IMR-90 (cell line): ENCODE results near the gene SMU1. TPM values are rescaled to one million over a fixed set of nuclear protein-coding genes. Genes with fewer than 3 reads are reported as not detected.

ENCODE experiments used
- ATAC-seq: fragments of 200-7000 bp; cut with Tn5 transposase; 2 replicates; pipeline ENCODE4 v1.9.1; 2020; ENCODE audit warnings: low read depth, mild to moderate bottlenecking, moderate library complexity
- BruUV-seq: library from RNA; stranded (reverse); fragments of 400-500 nt; replicated peaks from 2 replicates; lab custom pipeline; 2021; lab: Mats Ljungman, UMichigan
- CTCF ChIA-PET: fragments of 300-600 bp; formaldehyde crosslinking; extraction: SDS; loops from one replicate; lab custom pipeline; 2021; ENCODE audit warnings: antibody characterized with exemption; lab: Yijun Ruan, JAX
- POLR2A ChIA-PET: fragments of 300-600 bp; sonication (Branson Sonifier 250); formaldehyde crosslinking; loops from one replicate; lab custom pipeline; 2022; ENCODE audit warnings: antibody characterized with exemption; ENCODE audit not compliant: unreplicated experiment; lab: Charles Lee
- DNase-seq: peaks from one replicate; pipeline ENCODE4 v3.0.0; 2013
- H2AFZ ChIP-seq: replicated peaks from 2 replicates; pipeline ENCODE3; 2013; ENCODE audit warnings: low read length, mild to moderate bottlenecking; ENCODE audit not compliant: poor library complexity
- H2AK5ac ChIP-seq: 2 replicates; pipeline ENCODE4 v1.6.1; 2013; ENCODE audit warnings: low read depth, low read length, inconsistent platforms
- H2AK9ac ChIP-seq: replicated peaks from 2 replicates; pipeline ENCODE3; 2013; ENCODE audit warnings: mild to moderate bottlenecking, low read depth, low read length, moderate library complexity; ENCODE audit not compliant: poor library complexity
- H2BK120ac ChIP-seq: 2 replicates; pipeline ENCODE4 v1.6.1; 2013; ENCODE audit warnings: low read depth, low read length, inconsistent platforms
- H2BK15ac ChIP-seq: 3 replicates; pipeline ENCODE4 v1.6.1; 2013; ENCODE audit warnings: low read depth, low read length, inconsistent platforms
- H2BK20ac ChIP-seq: 2 replicates; pipeline ENCODE4 v1.6.1; 2013; ENCODE audit warnings: low read depth, mild to moderate bottlenecking, inconsistent platforms, low read length, moderate library complexity
- H2BK5ac ChIP-seq: 2 replicates; pipeline ENCODE4 v1.6.1; 2013; ENCODE audit warnings: mild to moderate bottlenecking, low read depth, low read length, inconsistent platforms; ENCODE audit not compliant: poor library complexity, severe bottlenecking
- H3K14ac ChIP-seq: replicated peaks from 2 replicates; pipeline ENCODE4 v1.6.1; 2013; ENCODE audit warnings: low read depth, low read length, inconsistent platforms
- H3K18ac ChIP-seq: 2 replicates; pipeline ENCODE4 v1.6.1; 2013; ENCODE audit warnings: low read depth, low read length, control low read depth
- H3K23ac ChIP-seq: 2 replicates; pipeline ENCODE4 v1.6.1; 2013; ENCODE audit warnings: low read depth, low read length, inconsistent platforms
- H3K27ac ChIP-seq: 2 replicates; pipeline ENCODE4 v1.5.1; 2013; ENCODE audit warnings: mild to moderate bottlenecking, control low read depth, low read length; ENCODE audit not compliant: insufficient read depth
- H3K27me3 ChIP-seq: 2 replicates; pipeline ENCODE4 v1.6.1; 2013; ENCODE audit warnings: low read length; ENCODE audit not compliant: control insufficient read depth, insufficient read depth
- H3K36me3 ChIP-seq: 2 replicates; pipeline ENCODE4 v1.6.1; 2013; ENCODE audit warnings: low read length, mixed read lengths; ENCODE audit not compliant: control insufficient read depth, insufficient read depth
- H3K4ac ChIP-seq: 2 replicates; pipeline ENCODE4 v1.6.1; 2013; ENCODE audit warnings: low read depth, low read length, inconsistent platforms
- H3K4me1 ChIP-seq: 2 replicates; pipeline ENCODE4 v1.6.1; 2013; ENCODE audit warnings: low read length, mixed read lengths; ENCODE audit not compliant: control insufficient read depth, insufficient read depth
- H3K4me2 ChIP-seq: 2 replicates; pipeline ENCODE4 v1.6.1; 2013; ENCODE audit warnings: low read depth, mild to moderate bottlenecking, control low read depth, low read length, moderate library complexity
- H3K4me3 ChIP-seq: 2 replicates; pipeline ENCODE4 v1.5.1; 2013; ENCODE audit warnings: low read depth, mild to moderate bottlenecking, control low read depth, low read length, moderate library complexity; ENCODE audit not compliant: insufficient read depth
- H3K56ac ChIP-seq: 2 replicates; pipeline ENCODE4 v1.6.1; 2013; ENCODE audit warnings: low read length, inconsistent platforms; ENCODE audit not compliant: insufficient read depth; ENCODE audit errors: extremely low read depth
- H3K79me1 ChIP-seq, 2 experiments: 2 replicates each; pipeline ENCODE4 v1.6.1; 2013; ENCODE audit warnings: low read length in 2 of 2, inconsistent platforms in 1 of 2, low read depth in 1 of 2
- H3K9ac ChIP-seq: 2 replicates; pipeline ENCODE4 v1.6.1; 2013; ENCODE audit warnings: low read depth, low read length, control low read depth
- H3K9me1 ChIP-seq: 2 replicates; pipeline ENCODE4 v1.6.1; 2013; ENCODE audit warnings: low read length, inconsistent platforms; ENCODE audit not compliant: insufficient read depth
- H3K9me3 ChIP-seq: 2 replicates; pipeline ENCODE4 v1.6.1; 2013; ENCODE audit warnings: low read length; ENCODE audit not compliant: control insufficient read depth, insufficient read depth
- H4K20me1 ChIP-seq: 2 replicates; pipeline ENCODE4 v1.6.1; 2013; ENCODE audit warnings: low read length, inconsistent platforms; ENCODE audit not compliant: insufficient read depth
- H4K5ac ChIP-seq: 2 replicates; pipeline ENCODE4 v1.6.1; 2013; ENCODE audit warnings: mild to moderate bottlenecking, low read depth, low read length, control low read depth
- H4K8ac ChIP-seq, 2 experiments: 2 replicates each; pipeline ENCODE4 v1.6.1; 2013; ENCODE audit warnings: low read depth in 2 of 2, low read length in 2 of 2, control low read depth in 1 of 2, inconsistent platforms in 1 of 2
- H4K91ac ChIP-seq: 2 replicates; pipeline ENCODE4 v1.6.1; 2013; ENCODE audit warnings: low read depth, low read length, inconsistent platforms; ENCODE audit not compliant: insufficient read depth
- CEBPB ChIP-seq: IDR thresholded peaks from 2 replicates; pipeline ENCODE4 v1.6.1; 2012; ENCODE audit warnings: low read depth, low read length, improper control_type of control experiment
- CTCF ChIP-seq: conservative IDR thresholded peaks from 2 replicates; pipeline ENCODE4 v1.5.1; 2012; ENCODE audit warnings: mild to moderate bottlenecking, low read depth, low read length, improper control_type of control experiment
- ELK1 ChIP-seq: fragments of 150-350 bp; IDR thresholded peaks from 2 replicates; pipeline ENCODE4 v1.6.1; 2016; ENCODE audit warnings: low read depth, mild to moderate bottlenecking, low read length, moderate library complexity, borderline replicate concordance
- MAFK ChIP-seq: IDR thresholded peaks from 2 replicates; pipeline ENCODE4 v1.6.1; 2012; ENCODE audit warnings: low read depth, low read length, improper control_type of control experiment
- MAZ ChIP-seq: IDR thresholded peaks from 2 replicates; pipeline ENCODE4 v1.6.1; 2012; ENCODE audit warnings: low read depth, mild to moderate bottlenecking, low read length, improper control_type of control experiment, moderate library complexity, borderline replicate concordance
- POLR2A ChIP-seq: IDR thresholded peaks from 2 replicates; pipeline ENCODE4 v1.6.1; 2012; ENCODE audit warnings: mild to moderate bottlenecking, low read depth, low read length
- RAD21 ChIP-seq: IDR thresholded peaks from 2 replicates; pipeline ENCODE4 v1.6.1; 2012; ENCODE audit warnings: low read length, improper control_type of control experiment
- RFX5 ChIP-seq: IDR thresholded peaks from 2 replicates; pipeline ENCODE4 v1.8.0; 2012; ENCODE audit warnings: low read depth, mild to moderate bottlenecking, low read length, moderate library complexity
- SMC3 ChIP-seq: fragments of 150-350 bp; IDR thresholded peaks from 2 replicates; pipeline ENCODE4 v1.6.1; 2016; ENCODE audit warnings: low read depth, mild to moderate bottlenecking, antibody characterized with exemption, low read length, moderate library complexity
- WGBS, 2 experiments: methylation state at CpG; one replicate each; pipeline versions ENCODE4 v1.1.5 to v1.1.7; 2013; ENCODE audit warnings: missing lambda C conversion rate in 2 of 2; ENCODE audit not compliant: insufficient read length in 1 of 2; ENCODE audit errors: extremely low coverage in 2 of 2; 5-methylcytosine and 5-hydroxymethylcytosine counted together
- dilution Hi-C: fragments of 300-500 bp; cut with HindIII; formaldehyde crosslinking; loops from one replicate; pipeline ENCODE4 v1.14.3; 2018; ENCODE audit warnings: low sequenced_read_pairs; ENCODE audit not compliant: unreplicated experiment
- in situ Hi-C: fragments of 300-500 bp; cut with MboI; formaldehyde crosslinking; loops from 3 replicates; pipeline ENCODE4 v1.14.3; 2019; ENCODE audit warnings: low sequenced_read_pairs, inconsistent platforms, mixed read lengths
- intact Hi-C: fragments of 100-400 bp; cut with micrococcal nuclease; formaldehyde crosslinking; loops from 2 replicates; pipeline ENCODE4 v1.10.0; 2022
- polyA plus RNA-seq, 3 experiments: library from polyadenylated mRNA; depleted of rRNA; stranded (reverse); fragments of >200 nt; gene quantifications; 2 replicates each; pipeline ENCODE4 v1.2.3, GENCODE V29; 2012; ENCODE audit warnings: low replicate concordance in 1 of 3
- total RNA-seq: library from RNA; depleted of rRNA; stranded (reverse); fragments of >200 nt; gene quantifications from 2 replicates; pipeline ENCODE4 v1.2.3, GENCODE V29; 2012
- TF ChIP-seq, protein P1 (sequence below): fragments of 150-350 bp; IDR thresholded peaks from 2 replicates; pipeline ENCODE4 v1.6.1; 2017; ENCODE audit warnings: mild to moderate bottlenecking, antibody characterized with exemption, low read length, low read depth

Gene SMU1
- total and polyA plus RNA-seq, 2 of the 4 experiments (the other 2 are of a cell fraction), result 11.1 to 36.0 TPM

- no peaks in the 10 kb centered on the region for H3K4me1 ChIP-seq
- H3K4me3 ChIP-seq, result no peak overlapping the region
- H3K4me2 ChIP-seq, result peak overlapping the region; percentile 75
- no TSS peak for BruUV-seq
- peak overlapping the region; percentile 79; the same call in 1 of the 2 replicates for H2BK20ac ChIP-seq
- peak overlapping the region; percentile 69; the same call in 1 of the 2 replicates for H4K5ac ChIP-seq
- H2AK9ac ChIP-seq, result no peak overlapping the region
- peak overlapping the region; percentile 72 for H3K14ac ChIP-seq
- H3K18ac ChIP-seq, result peak overlapping the region; percentile 29; the same call in 1 of the 2 replicates
- H4K20me1 ChIP-seq, result no peaks in the 10 kb centered on the region
- H3K79me1 ChIP-seq, result peaks cover 0 to 1% of the 10 kb centered on the region in 2 experiments; a peak in 2 of 4 replicates
- WGBS, 2 experiments, result no CpG with 5 or more reads among the region's 9 CpGs
- H3K4ac ChIP-seq, result no peak overlapping the region
- POLR2A ChIA-PET, result no interaction called here
- H3K23ac ChIP-seq, result peak overlapping the region; percentile 81; the same call in 1 of the 2 replicates
- H4K91ac ChIP-seq, result no peak overlapping the region
- peak; percentile 66 for ATAC-seq
- TF ChIP-seq ELK1 (no peak), RAD21 (peak; percentile 96), CTCF (peak; percentile 89), POLR2A (peak; percentile 39; the same call in 1 of the 2 replicates), CEBPB (no peak), MAFK (peak; percentile 63), RFX5 (no peak), SMC3 (peak; percentile 98), MAZ (peak; percentile 61; the same call in 1 of the 2 replicates)
- TF ChIP-seq, protein P1, sequence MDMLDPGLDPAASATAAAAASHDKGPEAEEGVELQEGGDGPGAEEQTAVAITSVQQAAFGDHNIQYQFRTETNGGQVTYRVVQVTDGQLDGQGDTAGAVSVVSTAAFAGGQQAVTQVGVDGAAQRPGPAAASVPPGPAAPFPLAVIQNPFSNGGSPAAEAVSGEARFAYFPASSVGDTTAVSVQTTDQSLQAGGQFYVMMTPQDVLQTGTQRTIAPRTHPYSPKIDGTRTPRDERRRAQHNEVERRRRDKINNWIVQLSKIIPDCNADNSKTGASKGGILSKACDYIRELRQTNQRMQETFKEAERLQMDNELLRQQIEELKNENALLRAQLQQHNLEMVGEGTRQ, result no peak
- dilution Hi-C loops (no loop called here), intact Hi-C loops (loop anchor here (1.0 kb wide), 3 partner anchors 86 to 183 kb away; partner anchors contain the start of genes B4GALT1 and BAG1), in situ Hi-C loops (loop anchor here (5.0 kb wide), 2 partner anchors 86 to 146 kb away; partner anchors contain the start of gene B4GALT1)
- no peaks in the 10 kb centered on the region for H3K27me3 ChIP-seq
- H2AFZ ChIP-seq, result peak overlapping the region; percentile 80
- H3K9ac ChIP-seq, result peak overlapping the region; percentile 64
- CTCF ChIA-PET, result interaction anchor here (0.9 kb wide), 1 partner anchor 145 kb away, joined by 3 read pairs; no protein-coding TSS in a partner anchor
- peak overlapping the region; percentile 61; the same call in 1 of the 3 replicates for H2BK15ac ChIP-seq
- peak overlapping the region; percentile 41 to 92; a peak in 3 of 4 replicates for H4K8ac ChIP-seq
- H3K36me3 ChIP-seq, result no peaks in the 10 kb centered on the region
- H3K56ac ChIP-seq, result peak overlapping the region; percentile 75
- no peak overlapping the region for H2BK5ac ChIP-seq
- no peaks in the 10 kb centered on the region; the same call in 1 of the 2 replicates for H3K9me1 ChIP-seq
- DNase-seq, result peak; percentile 88
- 0 out of 2 replicates have a peak overlapping the region, but pooled peaks have one; percentile 40 for H2AK5ac ChIP-seq
- H3K27ac ChIP-seq, result peak overlapping the region; percentile 51; the same call in 1 of the 2 replicates
- peak overlapping the region; percentile 67 for H2BK120ac ChIP-seq
- H3K9me3 ChIP-seq, result no peaks in the 10 kb centered on the region
These were observed 4.8 kb upstream of the SMU1 start for GRCh38 chr9:33081128-33081851.
